Measurements from ENCODE around the gene CHD6. TPM values are rescaled to one million over a fixed set of nuclear protein-coding genes. Genes with fewer than 3 reads are reported as not detected.
A peak's percentile ranks its signal among the peaks of the same experiment; 100 is the strongest.

The CHD6 gene
- total and polyA plus RNA-seq, 7 experiments from 2014 or later: 46.3 to 132 (median 94.6) TPM

DNA sequence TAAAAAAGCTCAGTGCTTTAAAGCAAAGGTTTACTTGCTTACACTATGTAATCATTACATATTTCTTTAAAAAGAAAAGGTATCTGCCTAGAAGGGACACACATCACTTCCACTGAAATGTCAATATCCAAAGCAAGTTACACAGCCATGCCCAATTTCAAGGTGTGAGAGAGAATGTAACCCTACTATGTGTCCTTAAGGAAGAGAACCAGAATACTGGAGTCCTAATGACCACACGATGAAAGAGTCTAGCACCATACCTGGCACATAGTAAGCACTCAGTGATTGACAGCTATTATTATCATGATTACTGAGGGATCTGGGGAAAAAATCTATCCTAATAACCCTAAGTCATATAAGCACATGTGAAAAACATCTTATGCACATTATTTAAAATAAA, 10.4 kb downstream of the CHD6 start:
- ChIA-PET CTCF (no interaction called here), POLR2A (interaction anchor here (1.0 to 1.7 kb wide), 2 partner anchors 10 to 85 kb away, joined by 3 to 10 read pairs; partner anchors contain the start of gene CHD6)
- H3K4me3 Mint-ChIP-seq: peak overlapping the region in 2 of 10 donors; percentile 8 to 58
- ATAC-seq: no peak
- H3K9me3 Mint-ChIP-seq: peaks cover 0 to 4% (median 0%) of the 10 kb centered on the region in 11 donors
- no peaks in the 10 kb centered on the region for H3K27me3 ChIP-seq (ENCODE audit: control insufficient read depth in 2 of 2, insufficient read depth in 2 of 2, low read length in 2 of 2)
- no peaks in the 10 kb centered on the region for H3K4me1 ChIP-seq (ENCODE audit: control insufficient read depth in 2 of 2, insufficient read depth in 2 of 2, low read length in 2 of 2)
- H3K27ac Mint-ChIP-seq: peak overlapping the region in 1 of 9 donors; percentile 29
- H3K36me3 ChIP-seq (ENCODE audit: control insufficient read depth in 2 of 3, insufficient read depth in 3 of 3, low read length in 3 of 3): no peaks in the 10 kb centered on the region
- H3K4me1 Mint-ChIP-seq: peaks cover 18 to 79% (median 64%) of the 10 kb centered on the region in 7 donors
- H3K36me3 Mint-ChIP-seq: peaks cover 0 to 19% (median 17%) of the 10 kb centered on the region in 5 donors
- H3K9me3 ChIP-seq (ENCODE audit: control insufficient read depth in 2 of 3, low read length in 3 of 3): no peaks in the 10 kb centered on the region
- no peak overlapping the region for H3K27ac ChIP-seq (ENCODE audit: low read depth, low read length)
- intact Hi-C loops (cut with micrococcal nuclease): no loop called here
- H3K27me3 Mint-ChIP-seq: no peaks in the 10 kb centered on the region
- DNase-seq: no peak
- no peak overlapping the region for H3K4me3 ChIP-seq (ENCODE audit: low read length)

GRCh38 chr20:41604002-41604401, 14.2 kb downstream of the CHD6 start:
- peaks cover 12 to 50% (median 36%) of the 10 kb centered on the region in 5 donors for H3K36me3 Mint-ChIP-seq
- no peak overlapping the region for H3K4me3 Mint-ChIP-seq
- no peaks in the 10 kb centered on the region for H3K27me3 ChIP-seq (ENCODE audit: control insufficient read depth in 2 of 2, insufficient read depth in 2 of 2, low read length in 2 of 2)
- H3K27ac Mint-ChIP-seq: peak overlapping the region in 1 of 9 donors; percentile 77
- H3K27ac ChIP-seq (ENCODE audit: low read depth, low read length): no peak overlapping the region
- peaks cover 0 to 4% (median 0%) of the 10 kb centered on the region in 3 experiments for H3K36me3 ChIP-seq (ENCODE audit: control insufficient read depth in 2 of 3, insufficient read depth in 3 of 3, low read length in 3 of 3)
- no peaks in the 10 kb centered on the region for H3K4me1 ChIP-seq (ENCODE audit: control insufficient read depth in 2 of 2, insufficient read depth in 2 of 2, low read length in 2 of 2)
- intact Hi-C loops (cut with micrococcal nuclease): no loop called here
- POLR2A ChIA-PET: no interaction called here
- ATAC-seq (no peak), DNase-seq (no peak)
- peaks cover 12 to 67% (median 51%) of the 10 kb centered on the region in 7 donors for H3K4me1 Mint-ChIP-seq
- no peaks in the 10 kb centered on the region for H3K27me3 Mint-ChIP-seq
- CTCF ChIA-PET: no interaction called here
- H3K9me3 Mint-ChIP-seq: peaks cover 12 to 41% (median 28%) of the 10 kb centered on the region in 11 donors
- peaks cover 14 to 35% (median 15%) of the 10 kb centered on the region in 3 experiments for H3K9me3 ChIP-seq (ENCODE audit: control insufficient read depth in 2 of 3, low read length in 3 of 3)
- no peak overlapping the region for H3K4me3 ChIP-seq (ENCODE audit: low read length)

DNA sequence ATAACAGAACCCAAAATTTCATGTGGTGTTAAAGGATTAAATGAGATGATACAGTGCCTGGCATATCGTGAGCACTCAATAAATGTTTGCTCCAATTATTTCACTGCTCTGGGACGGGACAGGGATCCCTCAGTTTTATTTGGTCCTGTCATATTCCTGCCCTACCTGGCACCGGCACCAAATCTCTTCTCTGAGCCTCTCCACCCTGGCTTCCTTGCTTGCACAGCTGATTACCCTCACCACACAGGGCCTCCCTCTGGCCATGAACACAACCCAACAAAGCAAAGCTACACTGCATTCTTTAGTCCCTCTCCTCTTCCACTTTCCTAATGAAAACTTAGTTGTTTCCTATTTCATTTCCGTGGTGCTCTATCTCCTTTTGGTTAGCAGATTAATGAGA, 16.4 kb downstream of the CHD6 start:
- no peak for ATAC-seq
- peak overlapping the region in 1 of 9 donors; percentile 4 for H3K27ac Mint-ChIP-seq

DNA sequence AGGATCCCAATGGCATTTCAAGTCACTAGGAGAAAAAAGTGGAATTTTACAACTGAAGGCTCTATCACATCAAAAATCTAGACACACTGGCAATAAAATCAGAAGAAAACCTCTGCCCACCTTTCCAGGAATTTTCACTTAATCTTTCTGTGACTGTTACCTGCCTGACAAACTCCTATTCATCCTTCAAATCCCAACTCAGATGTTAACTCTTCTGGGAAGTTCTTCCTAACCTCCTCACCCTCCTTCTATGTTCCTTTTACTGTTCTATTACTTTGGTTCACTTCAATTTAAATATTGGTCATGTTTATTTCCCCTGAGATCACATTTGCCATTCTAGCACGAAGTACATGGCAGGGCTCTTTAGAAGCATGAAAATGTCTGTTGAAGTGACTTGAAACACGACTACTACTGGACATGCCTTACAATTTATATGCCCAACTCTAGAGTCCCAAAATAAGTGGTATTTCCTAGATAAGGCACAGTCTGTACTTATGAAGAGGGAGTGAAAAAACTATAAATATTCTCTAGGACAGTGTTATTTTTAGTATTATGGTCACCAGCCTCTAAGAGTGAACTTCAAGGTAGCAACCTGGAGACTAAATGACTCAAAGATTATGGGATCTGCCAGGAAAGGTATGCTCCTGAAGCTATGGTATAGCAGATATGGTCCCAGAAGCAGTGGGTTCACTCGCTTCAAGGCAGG, 17.1 kb downstream of the CHD6 start:
- no peak for ATAC-seq
- peaks cover 12 to 71% (median 55%) of the 10 kb centered on the region in 5 donors for H3K36me3 Mint-ChIP-seq
- Histone ChIP-seq H3K4me3 (ENCODE audit: low read length) (no peak overlapping the region), H3K9me3 (ENCODE audit: control insufficient read depth in 2 of 3, low read length in 3 of 3) (peaks cover 14 to 60% (median 15%) of the 10 kb centered on the region in 3 experiments), H3K36me3 (ENCODE audit: control insufficient read depth in 2 of 3, insufficient read depth in 3 of 3, low read length in 3 of 3) (peaks cover 0 to 4% (median 0%) of the 10 kb centered on the region in 3 experiments), H3K27me3 (ENCODE audit: control insufficient read depth in 2 of 2, insufficient read depth in 2 of 2, low read length in 2 of 2) (no peaks in the 10 kb centered on the region), H3K4me1 (ENCODE audit: control insufficient read depth in 2 of 2, insufficient read depth in 2 of 2, low read length in 2 of 2) (no peaks in the 10 kb centered on the region), H3K27ac (ENCODE audit: low read depth, low read length) (no peak overlapping the region)
- peaks cover 0 to 57% (median 37%) of the 10 kb centered on the region in 7 donors for H3K4me1 Mint-ChIP-seq
- no peaks in the 10 kb centered on the region for H3K27me3 Mint-ChIP-seq
- no peak for DNase-seq
- H3K9me3 Mint-ChIP-seq: peaks cover 19 to 66% (median 49%) of the 10 kb centered on the region in 11 donors
- POLR2A ChIA-PET: no interaction called here
- H3K4me3 Mint-ChIP-seq: peak overlapping the region in 1 of 10 donors; percentile 15
- CTCF ChIA-PET: no interaction called here
- H3K27ac Mint-ChIP-seq: peak overlapping the region in 1 of 9 donors; percentile 12
- intact Hi-C loops (cut with micrococcal nuclease): no loop called here

More for the DNA sequence above, 16.4 kb downstream of the CHD6 start:
- Histone ChIP-seq H3K4me1 (ENCODE audit: control insufficient read depth in 2 of 2, insufficient read depth in 2 of 2, low read length in 2 of 2) (no peaks in the 10 kb centered on the region), H3K9me3 (ENCODE audit: control insufficient read depth in 2 of 3, low read length in 3 of 3) (peaks cover 14 to 55% (median 15%) of the 10 kb centered on the region in 3 experiments), H3K27me3 (ENCODE audit: control insufficient read depth in 2 of 2, insufficient read depth in 2 of 2, low read length in 2 of 2) (no peaks in the 10 kb centered on the region), H3K4me3 (ENCODE audit: low read length) (no peak overlapping the region), H3K36me3 (ENCODE audit: control insufficient read depth in 2 of 3, insufficient read depth in 3 of 3, low read length in 3 of 3) (peaks cover 0 to 4% (median 0%) of the 10 kb centered on the region in 3 experiments), H3K27ac (ENCODE audit: low read depth, low read length) (no peak overlapping the region)
- ChIA-PET POLR2A (no interaction called here), CTCF (no interaction called here)
- peaks cover 12 to 65% (median 50%) of the 10 kb centered on the region in 5 donors for H3K36me3 Mint-ChIP-seq
- peak overlapping the region in 1 of 10 donors; percentile 6 for H3K4me3 Mint-ChIP-seq
- no peaks in the 10 kb centered on the region for H3K27me3 Mint-ChIP-seq
- intact Hi-C loops (cut with micrococcal nuclease): no loop called here
- peaks cover under 1 to 55% (median 37%) of the 10 kb centered on the region in 7 donors for H3K4me1 Mint-ChIP-seq
- DNase-seq: no peak
- H3K9me3 Mint-ChIP-seq: peaks cover 18 to 59% (median 43%) of the 10 kb centered on the region in 11 donors

DNA sequence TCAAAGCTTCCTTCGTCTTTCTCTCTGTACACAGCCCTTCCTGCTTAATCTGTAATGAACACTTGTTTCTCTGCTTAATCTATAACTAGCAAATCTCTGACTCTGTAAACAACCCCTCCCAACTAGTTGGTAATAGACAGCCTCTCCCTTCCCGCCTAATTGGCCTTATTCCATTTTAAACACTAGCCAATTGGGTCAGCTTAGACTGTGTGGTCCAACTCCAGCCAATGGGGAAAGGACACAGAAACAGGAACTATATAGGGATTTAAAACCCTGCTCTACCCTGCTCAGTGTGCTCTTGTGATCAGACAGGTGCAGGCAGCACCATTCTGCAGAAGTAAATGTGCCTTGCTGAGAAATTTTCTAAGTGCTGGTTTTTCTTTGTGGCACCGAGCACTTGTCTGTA, 18.5 kb downstream of the CHD6 start:
- H3K27ac ChIP-seq (ENCODE audit: low read depth, low read length): no peak overlapping the region
- peaks cover 5 to 52% (median 36%) of the 10 kb centered on the region in 7 donors for H3K4me1 Mint-ChIP-seq
- DNase-seq (no peak), ATAC-seq (no peak)
- ChIA-PET POLR2A (interaction anchor here (0.9 kb wide), 1 partner anchor 18 kb away, joined by 4 read pairs; the partner anchor contains the start of gene CHD6), CTCF (no interaction called here)
- H3K4me3 Mint-ChIP-seq: peak overlapping the region in 4 of 10 donors; percentile 6 to 30 (median 23)
- peaks cover 0 to 11% (median 0%) of the 10 kb centered on the region in 3 experiments for H3K36me3 ChIP-seq (ENCODE audit: control insufficient read depth in 2 of 3, insufficient read depth in 3 of 3, low read length in 3 of 3)
- no peaks in the 10 kb centered on the region for H3K4me1 ChIP-seq (ENCODE audit: control insufficient read depth in 2 of 2, insufficient read depth in 2 of 2, low read length in 2 of 2)
- intact Hi-C loops (cut with micrococcal nuclease): no loop called here
- peaks cover 25 to 79% (median 57%) of the 10 kb centered on the region in 11 donors for H3K9me3 Mint-ChIP-seq
- H3K27me3 Mint-ChIP-seq: no peaks in the 10 kb centered on the region
- H3K27me3 ChIP-seq (ENCODE audit: control insufficient read depth in 2 of 2, insufficient read depth in 2 of 2, low read length in 2 of 2): no peaks in the 10 kb centered on the region
- H3K36me3 Mint-ChIP-seq: peaks cover 17 to 80% (median 65%) of the 10 kb centered on the region in 5 donors
- H3K9me3 ChIP-seq (ENCODE audit: control insufficient read depth in 2 of 3, low read length in 3 of 3): peaks cover 15 to 74% (median 17%) of the 10 kb centered on the region in 3 experiments
- H3K4me3 ChIP-seq (ENCODE audit: low read length): no peak overlapping the region
- H3K27ac Mint-ChIP-seq: no peak overlapping the region

DNA sequence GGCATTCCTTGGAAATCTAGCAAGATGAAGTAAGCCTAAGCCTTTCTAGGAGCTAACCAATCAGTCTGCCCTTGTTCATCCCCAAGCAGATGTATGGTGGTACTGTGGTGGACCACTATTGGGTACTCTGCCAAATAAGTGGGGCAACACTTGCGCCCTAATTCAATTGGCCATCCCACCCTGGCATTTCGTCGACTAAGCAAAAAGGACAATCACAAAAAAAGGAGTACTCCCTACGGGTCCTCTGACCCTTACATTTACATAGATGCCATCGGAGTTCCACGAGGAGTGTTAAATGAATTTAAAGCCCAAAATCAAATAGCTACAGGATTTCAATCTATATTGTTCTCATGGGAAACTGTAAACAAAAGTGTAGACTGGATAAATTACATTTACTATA, 19.5 kb downstream of the CHD6 start:
- no peak for DNase-seq
- intact Hi-C loops (cut with micrococcal nuclease): no loop called here
- H3K9me3 Mint-ChIP-seq: peaks cover 32 to 89% (median 64%) of the 10 kb centered on the region in 11 donors

More for the DNA sequence above, 19.5 kb downstream of the CHD6 start:
- ATAC-seq: no peak
- POLR2A ChIA-PET: interaction anchor here (0.9 kb wide), 1 partner anchor 19 kb away, joined by 4 read pairs; the partner anchor contains the start of gene CHD6
- Histone ChIP-seq H3K9me3 (ENCODE audit: control insufficient read depth in 2 of 3, low read length in 3 of 3) (peaks cover 15 to 75% (median 18%) of the 10 kb centered on the region in 3 experiments), H3K27ac (ENCODE audit: low read depth, low read length) (no peak overlapping the region), H3K36me3 (ENCODE audit: control insufficient read depth in 2 of 3, insufficient read depth in 3 of 3, low read length in 3 of 3) (peaks cover 0 to 15% (median 0%) of the 10 kb centered on the region in 3 experiments), H3K27me3 (ENCODE audit: control insufficient read depth in 2 of 2, insufficient read depth in 2 of 2, low read length in 2 of 2) (no peaks in the 10 kb centered on the region), H3K4me3 (ENCODE audit: low read length) (no peak overlapping the region), H3K4me1 (ENCODE audit: control insufficient read depth in 2 of 2, insufficient read depth in 2 of 2, low read length in 2 of 2) (no peaks in the 10 kb centered on the region)
- H3K27ac Mint-ChIP-seq: no peak overlapping the region
- peaks cover 24 to 84% (median 70%) of the 10 kb centered on the region in 5 donors for H3K36me3 Mint-ChIP-seq
- H3K4me3 Mint-ChIP-seq: no peak overlapping the region
- CTCF ChIA-PET: no interaction called here
- no peaks in the 10 kb centered on the region for H3K27me3 Mint-ChIP-seq
- H3K4me1 Mint-ChIP-seq: peaks cover 5 to 52% (median 38%) of the 10 kb centered on the region in 7 donors

Data from naive thymus-derived CD4-positive, alpha-beta T cell (primary cell).